ENCODE results near the gene SMARCC2.

- peak; percentile 34 for TF ChIP-seq CTCF (IDR thresholded peaks at IDR 0.05; ENCODE audit: low read depth, low read length)
- TF ChIP-seq EZH2phosphoT487 (IDR thresholded peaks at IDR 0.05; ENCODE audit: low read depth): no peak
Measured at GRCh38 chr12:56151672-56152131, 37.6 kb downstream of the SMARCC2 start.
